Measurements from ENCODE around the gene TMEM120B.
A peak's percentile ranks its signal among the peaks of the same experiment; 100 is the strongest.

The TMEM120B gene

GRCh38 chr12:121801595-121802484 lies 89.3 kb downstream of the TMEM120B start:
- H3K27ac ChIP-seq: peak overlapping the region; percentile 98
- TF ChIP-seq ZFX (IDR thresholded peaks at IDR 0.05) (no peak), CTCF (conservative IDR thresholded peaks at IDR 0.05) (no peak)

GRCh38 chr12:121802485-121802842 lies 89.9 kb downstream of the TMEM120B start:
- TF ChIP-seq CTCF (conservative IDR thresholded peaks at IDR 0.05) (no peak), ZFX (IDR thresholded peaks at IDR 0.05) (no peak)
- peak overlapping the region; percentile 97 for H3K27ac ChIP-seq

GRCh38 chr12:121802843-121803698 lies 90.5 kb downstream of the TMEM120B start:
- TF ChIP-seq ZFX (IDR thresholded peaks at IDR 0.05): no peak; the same call in 1 of the 2 replicates
- no peak for TF ChIP-seq CTCF (conservative IDR thresholded peaks at IDR 0.05)
- H3K27ac ChIP-seq: peak overlapping the region; percentile 97

- peak; percentile 64 for TF ChIP-seq ZFX (IDR thresholded peaks at IDR 0.05)
- no peak for TF ChIP-seq CTCF (conservative IDR thresholded peaks at IDR 0.05)
Measured at GRCh38 chr12:121803861-121804416, 91.4 kb downstream of the TMEM120B start, which contains the start of gene SETD1B. TSS of gene SETD1B (plus strand) at chr12:121804009. CDS start at chr12:121804738, 729 bp downstream.

GRCh38 chr12:121804417-121805111 lies 92.0 kb downstream of the TMEM120B start:
- peak overlapping the region; percentile 97 for H3K27ac ChIP-seq
- TF ChIP-seq CTCF (conservative IDR thresholded peaks at IDR 0.05) (no peak), ZFX (IDR thresholded peaks at IDR 0.05) (no peak; the same call in 1 of the 2 replicates)

More at GRCh38 chr12:121803861-121804416, 91.4 kb downstream of the TMEM120B start, which contains the start of gene SETD1B:
- H3K27ac ChIP-seq: peak within 1 kb of the TSS; percentile 97

- H3K27ac ChIP-seq: peak overlapping the region; percentile 97
- no peak for TF ChIP-seq ZFX (IDR thresholded peaks at IDR 0.05)
- TF ChIP-seq CTCF (conservative IDR thresholded peaks at IDR 0.05): no peak
Measured at GRCh38 chr12:121805171-121806008, 92.8 kb downstream of the TMEM120B start.
